Ovary (tissue), 3 donors: ENCODE data around the gene HORMAD2.

Experiments
- CTCF ChIP-seq, 3 donors: fragments of 450-650 bp in 2 of 3; fragments of 200-600 bp in 1 of 3; IDR thresholded peaks; one replicate each; pipeline versions ENCODE4 v1.5.1 to v1.8.0; 2016 to 2022; ENCODE audit warnings: antibody characterized with exemption in 3 of 3, mild to moderate bottlenecking in 1 of 3
- EP300 ChIP-seq: sonication (generic); formaldehyde crosslinking; IDR thresholded peaks from one replicate; pipeline ENCODE4 v1.6.1; 2017; ENCODE audit warnings: antibody characterized with exemption
- POLR2A ChIP-seq: fragments of 450-650 bp; IDR thresholded peaks from one replicate; pipeline ENCODE4 v1.6.1; 2017; ENCODE audit warnings: antibody characterized with exemption, mild to moderate bottlenecking, moderate library complexity
- donor health status: DM: no; HTN: no; CAD: no.

GRCh38 chr22:30089655-30089974 is 9.4 kb downstream of the HORMAD2 start:
- no peak for TF ChIP-seq CTCF (IDR thresholded peaks at IDR 0.05)
- TF ChIP-seq POLR2A: no peak
- TF ChIP-seq EP300: no peak
